Stomach (tissue), 9 donors: ENCODE results near the gene LYPD6. TPM values are rescaled to one million over a fixed set of nuclear protein-coding genes. Genes with fewer than 3 reads are reported as not detected.
A peak's percentile ranks its signal among the peaks of the same experiment; 100 is the strongest.

Source experiments
- DNase-seq, 2 donors: peaks; one replicate each; pipeline versions ENCODE4 v3.0.0 to v3.0.0-alpha.2; 2013 to 2019
- H3K27ac ChIP-seq, 5 donors: fragments of 200-600 bp in 4 of 5; sonication (generic) in 4 of 5; one replicate each; pipeline ENCODE4 v1.5.1; 2013 to 2019; ENCODE audit warnings: mild to moderate bottlenecking in 1 of 5, moderate library complexity in 1 of 5
- H3K27me3 ChIP-seq, 3 donors: fragments of 200-600 bp; sonication (generic); one replicate each; pipeline ENCODE4 v1.5.1; 2017 to 2019; ENCODE audit warnings: mixed run types in 1 of 3
- H3K36me3 ChIP-seq, 4 donors: fragments of 200-600 bp; sonication (generic); 1 replicate in 3 of 4; 2 replicates in 1 of 4; pipeline ENCODE4 v1.5.1; 2016 to 2019
- H3K4me1 ChIP-seq, 4 donors: fragments of 200-600 bp; sonication (generic); one replicate each; pipeline ENCODE4 v1.5.1; 2016 to 2019
- H3K4me3 ChIP-seq, 4 donors: fragments of 200-600 bp; sonication (generic) in 3 of 4; one replicate each; pipeline ENCODE4 v1.5.1; 2016 to 2019; ENCODE audit warnings: mild to moderate bottlenecking in 1 of 4
- H3K9me3 ChIP-seq, 4 donors: fragments of 200-600 bp; sonication (generic); one replicate each; pipeline ENCODE4 v1.5.1; 2016 to 2019
- CTCF ChIP-seq, 7 experiments: fragments of 450-650 bp in 4 of 7; fragments of 200-600 bp in 3 of 7; sonication (generic) in 3 of 7; IDR thresholded peaks; one replicate each; pipeline ENCODE4 v1.5.1; 2016 to 2019; ENCODE audit warnings: antibody characterized with exemption in 7 of 7, control low read depth in 2 of 7, mild to moderate bottlenecking in 1 of 7
- EP300 ChIP-seq: sonication (generic); formaldehyde crosslinking; IDR thresholded peaks from one replicate; pipeline ENCODE4 v1.6.1; 2017; ENCODE audit warnings: antibody characterized with exemption
- POLR2A ChIP-seq, 4 donors: fragments of 450-650 bp; IDR thresholded peaks; one replicate each; pipeline ENCODE4 v1.6.1; 2016; ENCODE audit warnings: antibody characterized with exemption in 4 of 4, control low read depth in 2 of 4, mild to moderate bottlenecking in 1 of 4, moderate library complexity in 1 of 4
- POLR2AphosphoS5 ChIP-seq, 3 donors: sonication (generic); formaldehyde crosslinking; IDR thresholded peaks; one replicate each; pipeline ENCODE4 v1.6.1; 2016; ENCODE audit warnings: antibody characterized with exemption in 3 of 3
- WGBS, 5 donors: extraction: QIAGEN DNeasy Blood & Tissue Kit in 3 of 5; methylation state at CpG; one replicate each; pipeline versions ENCODE4 v1.1.5 to v1.1.7; 2013 to 2018; 5-methylcytosine and 5-hydroxymethylcytosine counted together
- intact Hi-C: fragments of 100-400 bp; cut with DNase I; formaldehyde crosslinking; loops from one replicate; pipeline ENCODE4 v1.15.1; 2023; ENCODE audit warnings: low total_unique reads
- polyA plus RNA-seq, 3 donors: library from polyadenylated mRNA; stranded (reverse); fragments of 200-250 nt; gene quantifications; one replicate each; pipeline ENCODE4 v1.2.3, GENCODE V29; 2013
- total RNA-seq, 5 donors: library from RNA; depleted of rRNA; stranded (reverse); fragments of >200 nt; gene quantifications; one replicate each; pipeline versions ENCODE4 v1.1.0 to v1.2.3, GENCODE V29; 2014 to 2016
- donor health status: healthy with polysubstance abuse.
- donor health status: Bipolar disorder and iron deficiency.
- donor health status: healthy.

Gene LYPD6
- total and polyA plus RNA-seq, 8 donors: 0.45 to 9.7 (median 2.6) TPM; not detected in 2

- intact Hi-C loops: no loop called here
- TF ChIP-seq POLR2AphosphoS5 (IDR thresholded peaks at IDR 0.05) (no peak), EP300 (no peak), POLR2A (IDR thresholded peaks at IDR 0.05) (no peak), CTCF (IDR thresholded peaks at IDR 0.05) (no peak)
Observed at GRCh38 chr2:149418065-149418464, 87.7 kb downstream of the LYPD6 start.

GRCh38 chr2:149420053-149420963 is 89.9 kb downstream of the LYPD6 start:
- 76 to 81% (median 79%) methylated on average over 13 of the region's 13 CpGs for WGBS, 5 donors
- TF ChIP-seq EP300 (no peak), POLR2AphosphoS5 (IDR thresholded peaks at IDR 0.05) (no peak), POLR2A (IDR thresholded peaks at IDR 0.05) (no peak), CTCF (IDR thresholded peaks at IDR 0.05) (no peak)
- Histone ChIP-seq H3K4me3 (no peak overlapping the region), H3K27ac (no peak overlapping the region), H3K27me3 (no peaks in the 10 kb centered on the region), H3K36me3 (no peaks in the 10 kb centered on the region), H3K9me3 (no peaks in the 10 kb centered on the region), H3K4me1 (peaks cover 0 to 6% (median 0%) of the 10 kb centered on the region in 4 donors)
- peak in 1 of 2 donors; percentile 38 for DNase-seq
- intact Hi-C loops: no loop called here

More at GRCh38 chr2:149418065-149418464, 87.7 kb downstream of the LYPD6 start:
- Histone ChIP-seq H3K36me3 (no peaks in the 10 kb centered on the region), H3K9me3 (no peaks in the 10 kb centered on the region), H3K27me3 (no peaks in the 10 kb centered on the region), H3K4me1 (peaks cover 0 to 6% (median 0%) of the 10 kb centered on the region in 4 donors), H3K27ac (no peak overlapping the region), H3K4me3 (no peak overlapping the region)
- no peak for DNase-seq
- 83 to 93% (median 84%) methylated on average over 5 of the region's 5 CpGs for WGBS, 5 donors

DNA sequence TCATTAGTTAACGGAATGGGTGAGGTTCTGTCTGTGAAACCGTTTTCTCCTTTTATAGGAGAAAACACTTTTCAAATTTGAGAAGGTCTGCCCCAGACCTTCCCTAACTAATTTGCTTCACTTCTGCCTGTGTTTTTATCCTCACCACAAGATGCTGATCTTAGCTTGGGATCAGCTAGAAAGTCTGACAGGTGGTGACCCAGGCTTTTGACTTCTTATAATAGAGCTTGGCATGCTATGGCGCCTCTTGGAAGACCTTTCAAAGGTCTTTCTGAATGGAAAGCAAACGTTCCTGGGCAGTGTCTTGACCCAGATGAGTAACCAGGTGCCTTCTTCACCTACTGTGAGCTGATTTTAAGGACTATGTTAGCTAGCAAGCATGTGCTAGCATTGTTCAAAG is 91.4 kb downstream of the LYPD6 start:
- no peak overlapping the region for H3K27ac ChIP-seq
- 68 to 74% (median 73%) methylated on average over 4 of the region's 4 CpGs for WGBS, 5 donors
- intact Hi-C loops: no loop called here

More for the DNA sequence above, 91.4 kb downstream of the LYPD6 start:
- TF ChIP-seq EP300: no peak
- TF ChIP-seq CTCF (IDR thresholded peaks at IDR 0.05): no peak
- TF ChIP-seq POLR2A (IDR thresholded peaks at IDR 0.05): no peak
- TF ChIP-seq POLR2AphosphoS5 (IDR thresholded peaks at IDR 0.05): no peak
- Histone ChIP-seq H3K27me3 (no peaks in the 10 kb centered on the region), H3K9me3 (no peaks in the 10 kb centered on the region), H3K4me3 (no peak overlapping the region), H3K4me1 (peaks cover 0 to 6% (median 0%) of the 10 kb centered on the region in 4 donors), H3K36me3 (no peaks in the 10 kb centered on the region)
- DNase-seq: no peak
